K562 (cell line): ENCODE measurements around the gene RNF26. TPM values are rescaled to one million over a fixed set of nuclear protein-coding genes. Genes with fewer than 3 reads are reported as not detected.

ENCODE experiments used
- CHD4 ChIP-seq: fragments of 200-600 bp; sonication (generic); IDR thresholded peaks from 3 replicates; pipeline ENCODE4 v1.6.1; 2012; ENCODE audit warnings: low read depth, mild to moderate bottlenecking, mixed read lengths, low read length, inconsistent platforms; ENCODE audit not compliant: insufficient read depth, insufficient replicate concordance, poor library complexity, severe bottlenecking
- EHMT2 ChIP-seq: fragments of 450-650 bp; IDR thresholded peaks from 2 replicates; pipeline ENCODE4 v1.6.1; 2018; ENCODE audit warnings: antibody characterized with exemption
- GTF2F1 ChIP-seq: IDR thresholded peaks from 2 replicates; pipeline ENCODE4 v1.6.1; 2011; ENCODE audit warnings: low read depth, low read length, improper control_type of control experiment
- ID3 ChIP-seq, 2 experiments: fragments of 250-450 bp in 1 of 2; fragments of 450-650 bp in 1 of 2; sonication (Bioruptor Pico) in 1 of 2; IDR thresholded peaks; 2 replicates each; pipeline versions ENCODE4 v1.6.1 to v1.8.0; 2016 to 2021; ENCODE audit warnings: mild to moderate bottlenecking in 2 of 2, moderate library complexity in 2 of 2, missing compliant biosample characterization in 1 of 2, missing genetic modification characterization in 1 of 2
- REST ChIP-seq, 2 experiments: fragments of 450-650 bp; formaldehyde crosslinking in 1 of 2; IDR thresholded peaks; 2 replicates each; pipeline versions ENCODE4 v1.4.0 to v1.6.1; 2014 to 2020; ENCODE audit warnings: mild to moderate bottlenecking in 2 of 2, borderline replicate concordance in 1 of 2, low read depth in 1 of 2
- RNF2 ChIP-seq: sonication (generic); IDR thresholded peaks from 2 replicates; pipeline ENCODE4 v1.6.1; 2016
- SMARCA5 ChIP-seq: fragments of 450-650 bp; IDR thresholded peaks from 2 replicates; pipeline ENCODE4 v1.6.1; 2016
- TAF9B ChIP-seq: fragments of 450-650 bp; IDR thresholded peaks from 2 replicates; pipeline ENCODE4 v1.6.1; 2018; ENCODE audit warnings: mild to moderate bottlenecking; ENCODE audit not compliant: partially characterized antibody
- TEAD4 ChIP-seq, 2 experiments: sonication (generic) in 1 of 2; formaldehyde crosslinking in 1 of 2; IDR thresholded peaks; 2 replicates each; pipeline versions ENCODE4 v1.6.1 to v1.8.0; 2012 to 2022; ENCODE audit warnings: borderline replicate concordance in 1 of 2, inconsistent platforms in 1 of 2, low read length in 1 of 2, mild to moderate bottlenecking in 1 of 2, missing genetic modification reagents in 1 of 2
- ZBTB11 ChIP-seq, 3 experiments: fragments of 200-800 bp in 1 of 3; fragments of 250-450 bp in 1 of 3; fragments of 450-650 bp in 1 of 3; sonication (Bioruptor Pico) in 1 of 3; sonication (Bioruptor generic) in 1 of 3; formaldehyde crosslinking in 1 of 3; IDR thresholded peaks; 2 replicates each; pipeline versions ENCODE4 v1.6.1 to v1.8.0; 2016 to 2022; ENCODE audit warnings: mild to moderate bottlenecking in 2 of 3, missing genetic modification characterization in 2 of 3, missing compliant biosample characterization in 1 of 3, moderate library complexity in 1 of 3
- ZBTB7A ChIP-seq: IDR thresholded peaks from 2 replicates; pipeline ENCODE4 v1.6.1; 2011; ENCODE audit warnings: low read depth, mild to moderate bottlenecking, low read length, moderate library complexity, borderline replicate concordance; ENCODE audit not compliant: control insufficient read depth
- ZFP36 ChIP-seq: fragments of 150-350 bp; IDR thresholded peaks from 2 replicates; pipeline ENCODE4 v1.6.1; 2018; ENCODE audit warnings: low read length, low read depth; ENCODE audit not compliant: partially characterized antibody
- ZNF133 ChIP-seq: fragments of 250-450 bp; sonication (Bioruptor Pico); IDR thresholded peaks from 2 replicates; pipeline ENCODE4 v1.4.0; 2020; ENCODE audit warnings: mild to moderate bottlenecking
- ZNF695 ChIP-seq: fragments of 450-650 bp; formaldehyde crosslinking; IDR thresholded peaks from 2 replicates; pipeline ENCODE4 v1.4.0; 2020; ENCODE audit warnings: mild to moderate bottlenecking, moderate library complexity
- ZNF79 ChIP-seq: fragments of 250-450 bp; sonication (Bioruptor Pico); IDR thresholded peaks from 2 replicates; pipeline ENCODE4 v1.4.0; 2020; ENCODE audit warnings: low read depth, mild to moderate bottlenecking, moderate library complexity
- polyA plus RNA-seq, 8 experiments: library from polyadenylated mRNA; depleted of rRNA in 4 of 8; stranded (reverse) in 5 of 8; unstranded in 3 of 8; fragments of >200 nt; fragmentation: Nextera tagmentation in 2 of 8; fragmentation: Illumina TruSeq in 1 of 8; extraction: Ambion mirVana in 2 of 8; extraction: Trizol in 1 of 8; gene quantifications; 2 replicates each; pipeline versions ENCODE4 v1.2.1 to v1.2.3, GENCODE V29; 2011 to 2014; ENCODE audit warnings: inconsistent platforms in 1 of 8, missing spikeins in 1 of 8
- total RNA-seq, 7 experiments: library from RNA; depleted of rRNA in 6 of 7; stranded (reverse); fragments of >200 nt in 6 of 7; fragmentation: Illumina TruSeq in 2 of 7; extraction: Trizol in 2 of 7; gene quantifications; 2 replicates each; pipeline versions ENCODE4 v1.2.1 to v1.2.3, GENCODE V29; 2011 to 2021; ENCODE audit warnings: low replicate concordance in 1 of 7

The RNF26 gene
- total and polyA plus RNA-seq, 9 of the 15 experiments (the other 6 are each of a cell fraction or from before 2014, with no cell fraction given), result 5.3 to 53.6 (median 12.7) TPM

GRCh38 chr11:119323532-119324033 lies 10.7 kb upstream of the RNF26 start (continued):
- peak; percentile 58; the same call in 1 of the 2 replicates for TF ChIP-seq REST (IDR thresholded peaks at IDR 0.05; ENCODE audit: borderline replicate concordance)
- TF ChIP-seq REST (CRISPR knock-in tag; IDR thresholded peaks at IDR 0.05; ENCODE audit: low read depth), result no peak
- TF ChIP-seq SMARCA5, result peak; percentile 98
- TF ChIP-seq EHMT2, result 0 out of 2 replicates have a peak, but pooled peaks have one; percentile 28
- TF ChIP-seq ZNF133 (CRISPR knock-in tag), result no peak
- TF ChIP-seq TEAD4 (IDR thresholded peaks at IDR 0.05; ENCODE audit: low read length), result peak; percentile 74
- TF ChIP-seq TEAD4 (CRISPR knock-in tag; IDR thresholded peaks at IDR 0.05; ENCODE audit: borderline replicate concordance), result no peak
- TF ChIP-seq ZNF79 (CRISPR knock-in tag), result no peak
- no peak for TF ChIP-seq TAF9B
- TF ChIP-seq GTF2F1, result no peak
- no peak for TF ChIP-seq ZBTB11 (CRISPR knock-in tag; IDR thresholded peaks at IDR 0.05)
- TF ChIP-seq CHD4, result peak; percentile 86
- no peak for TF ChIP-seq ID3 (CRISPR knock-in tag; IDR thresholded peaks at IDR 0.05)
- TF ChIP-seq ID3 (tag; IDR thresholded peaks at IDR 0.05), result peak; percentile 66
- TF ChIP-seq ZFP36, result peak; percentile 99
- no peak for TF ChIP-seq RNF2
- no peak for TF ChIP-seq ZBTB7A
- no peak for TF ChIP-seq ZNF695 (CRISPR knock-in tag)
